Muscle of arm (tissue), 12 donors: Measurements from ENCODE around the gene ATP9B. TPM values are rescaled to one million over a fixed set of nuclear protein-coding genes. Genes with fewer than 3 reads are reported as not detected.
"Not testable (repeated sequence)": the region's sequence is repeated elsewhere in the genome, so short reads cannot be mapped to it uniquely, and the experiment has no call there.

ENCODE experiments used
- DNase-seq: peaks from one replicate; pipeline ENCODE4 v3.0.0-alpha.2; 2013
- polyA plus RNA-seq, 12 donors: library from polyadenylated mRNA; unstranded; fragments of 120-200 nt; gene quantifications; one replicate each; pipeline ENCODE4 v1.2.1, GENCODE V29; 2013; ENCODE audit not compliant: insufficient read length in 12 of 12

Gene ATP9B
- polyA plus RNA-seq, 12 donors: 12.6 to 39.8 (median 22.5) TPM; not detected in 1

DNA sequence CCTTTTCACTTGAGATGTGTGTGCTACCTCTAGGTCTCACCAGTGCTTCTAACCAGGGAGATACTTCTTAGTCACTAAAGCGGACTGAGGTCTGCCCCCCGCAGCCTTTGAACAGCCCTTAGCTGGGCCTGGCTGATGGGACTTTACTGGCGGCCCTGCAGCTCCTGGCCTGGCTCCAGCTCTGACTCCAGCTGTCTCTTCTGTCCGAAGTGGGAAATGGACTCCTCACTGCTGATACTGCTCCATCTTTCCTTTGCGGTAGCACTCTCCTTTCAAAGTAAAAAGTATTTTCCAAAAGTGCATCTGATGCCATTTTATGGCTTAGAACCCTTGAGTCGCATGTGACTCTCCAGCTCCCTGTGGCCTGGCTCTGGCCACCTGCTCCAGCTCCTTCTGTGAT, 64.5 kb downstream of the ATP9B start:
- DNase-seq: peak; percentile 18

DNA sequence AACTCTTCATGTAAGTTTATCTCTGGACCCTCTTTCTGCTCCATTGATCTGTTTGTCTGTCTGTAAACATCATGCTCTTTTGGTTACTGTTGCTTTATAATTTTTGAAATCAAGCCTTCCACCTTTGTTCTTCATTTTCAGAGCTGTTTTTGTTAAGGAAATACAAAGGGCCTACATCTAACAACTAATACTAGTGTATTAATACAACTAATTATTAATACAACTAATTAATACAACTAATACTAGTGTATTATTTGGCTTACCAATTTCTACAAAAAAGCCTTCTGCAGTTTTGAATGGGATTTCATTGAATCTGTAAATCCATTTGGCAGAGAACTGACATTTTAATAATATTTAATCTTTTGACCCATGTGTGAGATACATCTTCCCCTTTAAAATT, 66.7 kb downstream of the ATP9B start:
- no peak for DNase-seq

DNA sequence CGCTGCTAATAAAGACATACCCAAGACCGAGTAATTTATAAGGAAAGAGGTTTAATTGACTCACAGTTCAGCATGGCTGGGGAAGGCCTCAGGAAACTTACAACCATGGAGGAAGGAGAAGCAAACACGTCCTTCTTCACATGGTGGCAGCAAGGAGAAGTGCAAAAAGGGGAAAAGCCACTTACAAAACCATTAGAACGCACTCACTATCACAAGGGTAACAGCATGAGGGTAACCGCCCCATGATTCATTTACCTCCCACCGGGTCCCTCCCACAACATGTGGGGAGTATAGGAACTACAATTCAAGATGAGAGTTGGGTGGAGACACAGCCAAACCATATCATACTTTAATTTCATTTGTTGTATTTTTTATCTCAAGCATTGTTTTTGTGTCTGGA, 67.5 kb downstream of the ATP9B start:
- no peak for DNase-seq

DNA sequence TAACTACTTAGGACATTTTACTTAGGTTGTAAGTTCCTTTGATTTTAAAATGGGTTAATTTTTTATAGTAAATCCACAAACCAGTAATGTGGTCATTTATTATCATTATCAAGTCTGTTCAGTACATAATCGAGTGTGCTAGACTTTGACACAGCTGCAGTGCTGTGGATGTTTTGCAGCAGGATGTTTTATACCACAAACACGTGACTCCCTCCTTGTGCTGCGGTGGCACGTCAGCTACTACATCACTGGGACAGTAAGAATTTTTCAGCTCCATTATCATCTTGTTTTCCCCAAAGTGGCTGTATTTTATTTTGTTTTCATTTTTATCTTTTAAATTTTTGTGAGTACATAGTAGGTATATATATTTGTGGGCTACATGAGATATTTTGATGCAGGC, 70.0 kb downstream of the ATP9B start:
- DNase-seq: no peak

DNA sequence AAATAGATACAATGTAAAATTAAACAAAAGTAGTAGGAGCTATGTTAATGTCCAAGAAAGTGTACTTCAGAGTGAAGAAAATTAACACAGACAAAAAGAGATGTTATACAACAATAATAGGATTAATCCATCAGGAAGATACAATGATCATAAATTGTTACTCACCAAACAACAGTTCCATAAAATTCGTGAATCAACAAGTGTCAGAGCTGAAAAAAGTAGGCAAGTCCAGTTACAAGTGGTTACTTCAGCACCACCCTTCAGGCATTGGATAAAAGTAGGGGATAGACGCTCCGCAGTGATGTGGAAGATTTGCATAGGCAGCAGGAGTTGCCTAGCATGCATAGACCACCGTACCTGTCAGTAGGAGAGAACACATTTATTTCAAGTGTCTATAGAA, 77.8 kb downstream of the ATP9B start:
- DNase-seq: no peak

DNA sequence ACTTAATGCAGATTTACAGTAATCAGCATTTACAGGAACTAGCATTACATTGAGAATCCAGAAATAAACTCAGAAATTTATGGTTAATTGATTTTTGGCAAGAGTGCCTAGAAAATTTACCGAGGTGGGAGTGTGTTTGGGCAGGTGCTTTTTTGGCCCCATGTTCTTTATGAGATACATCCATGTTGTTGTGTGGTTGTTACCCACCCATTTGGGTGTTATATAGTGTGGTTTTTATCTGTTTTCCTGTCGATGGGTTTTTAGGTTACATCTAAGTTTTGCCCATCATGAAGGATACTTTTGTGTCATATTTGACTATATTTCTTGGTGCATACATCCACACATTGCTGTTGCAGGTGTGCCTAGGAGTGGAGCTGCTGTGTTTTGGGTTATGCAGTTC, 82.0 kb downstream of the ATP9B start:
- no peak for DNase-seq

DNA sequence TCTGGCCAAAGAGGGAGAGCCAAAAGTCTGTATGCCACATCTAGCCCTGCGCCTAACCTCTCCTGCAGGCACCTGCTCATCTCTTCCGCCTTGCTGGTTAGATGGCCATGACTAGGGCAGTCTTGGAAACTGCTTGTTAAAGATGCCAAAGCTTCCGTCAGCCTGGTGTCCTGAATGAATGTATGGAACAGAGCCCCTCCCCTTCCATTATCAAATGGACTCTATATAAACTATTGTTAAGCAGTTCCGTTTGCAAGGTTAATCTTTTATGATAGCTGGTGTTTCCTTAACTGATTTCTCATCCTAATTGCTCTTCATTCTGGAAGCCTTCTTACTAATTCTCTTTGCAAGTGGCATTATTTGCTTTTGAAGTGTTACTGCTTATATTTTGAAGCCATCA, 87.1 kb downstream of the ATP9B start:
- no peak for DNase-seq

DNA sequence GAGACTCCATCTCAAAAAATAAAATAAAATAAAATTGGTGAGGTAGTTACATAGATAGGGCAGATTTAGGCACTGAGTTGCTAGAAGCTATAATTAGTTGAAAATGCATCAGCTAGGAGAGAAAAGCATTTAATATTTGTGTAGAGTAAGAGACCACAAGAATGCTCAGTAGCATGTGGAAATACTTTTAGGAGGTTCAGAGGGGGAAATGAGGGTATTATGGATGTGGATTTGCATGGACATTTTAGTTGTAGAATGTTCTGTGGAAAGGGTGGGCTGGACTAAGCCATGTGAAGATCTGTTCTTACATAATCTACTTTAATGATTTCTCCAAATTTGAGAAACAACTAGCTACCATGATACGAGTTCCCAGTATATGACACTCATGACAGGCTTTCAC, 95.5 kb downstream of the ATP9B start:
- DNase-seq: no peak

DNA sequence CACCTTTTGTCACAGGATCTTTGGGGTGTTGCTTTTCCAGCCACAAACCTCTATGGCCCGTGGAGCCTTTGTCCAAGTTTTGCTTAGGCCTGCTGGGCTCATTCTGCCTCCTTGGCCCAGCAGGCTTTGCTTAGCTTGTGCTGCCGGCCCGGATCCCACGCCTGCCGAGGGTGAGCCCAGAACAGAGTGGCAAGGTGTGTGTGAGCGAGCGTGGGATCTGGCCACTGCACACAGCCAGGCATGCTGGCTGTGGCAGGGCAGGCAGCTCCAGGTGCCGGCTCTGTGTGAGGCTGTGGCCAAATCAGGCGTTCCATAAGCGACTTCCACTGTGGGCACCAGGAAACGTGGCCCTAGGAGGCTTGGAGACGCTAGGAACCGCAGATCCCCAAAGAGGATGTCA, 97.5 kb downstream of the ATP9B start:
- DNase-seq: no peak

DNA sequence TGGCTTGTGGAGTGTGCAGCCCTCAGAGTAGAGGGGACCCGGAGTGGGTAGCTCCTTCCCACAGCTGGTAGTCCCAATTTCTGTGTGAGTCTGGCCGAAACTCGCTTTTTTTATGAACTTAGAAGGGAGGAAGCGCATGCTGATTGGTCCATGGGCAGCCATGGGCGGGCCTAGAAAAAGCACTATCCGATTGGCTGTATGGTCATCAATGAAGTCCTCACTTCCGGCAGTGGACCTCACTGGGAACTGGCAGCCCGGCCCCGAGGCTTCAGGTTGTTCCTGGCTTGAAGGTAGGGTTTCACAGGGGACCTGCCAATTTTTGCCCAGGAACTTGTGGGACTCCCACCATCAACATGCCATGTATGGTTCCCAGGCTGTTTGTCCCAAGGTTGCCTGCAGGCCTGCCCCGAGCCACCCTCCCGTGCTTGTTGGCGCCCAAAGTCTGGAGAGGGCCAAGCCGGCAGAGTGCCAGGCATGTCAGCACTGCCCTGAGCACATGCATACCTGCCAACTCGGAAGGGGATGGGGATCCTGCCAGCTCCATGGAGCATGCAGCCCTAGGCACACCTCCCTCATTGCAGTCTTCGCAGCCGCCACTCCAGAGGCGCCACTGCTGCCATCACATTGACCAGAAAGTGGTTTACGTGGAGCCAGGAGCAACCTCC, 98.5 kb downstream of the ATP9B start:
- no peak for DNase-seq

DNA sequence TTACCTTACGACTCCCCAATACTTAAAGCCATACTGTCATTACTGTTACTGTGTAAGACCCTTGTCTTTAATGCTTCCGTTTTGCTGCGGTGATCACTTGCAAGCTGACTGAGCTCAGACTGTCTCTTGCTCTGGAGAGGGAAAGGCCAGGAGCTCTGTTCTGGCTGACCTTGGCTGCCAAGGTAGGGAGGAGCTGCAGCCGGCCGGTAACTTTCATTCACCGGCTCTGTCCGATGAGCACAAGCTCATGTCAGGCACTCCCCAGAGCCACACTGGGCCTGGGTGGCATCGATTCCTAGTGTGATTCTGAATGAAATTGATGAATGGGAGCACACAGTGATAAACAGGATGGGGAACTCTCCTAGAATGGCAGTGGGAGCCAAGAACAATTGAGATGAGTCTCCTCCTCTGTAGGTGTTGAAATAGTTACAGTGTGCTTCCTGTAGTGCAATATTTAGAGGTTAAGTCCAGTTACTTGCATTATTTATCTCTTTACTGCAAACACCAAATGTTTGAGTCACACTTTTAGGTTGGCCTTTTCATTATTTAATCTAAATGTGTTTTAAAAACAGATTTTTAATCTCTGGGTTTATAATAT, 100.9 kb downstream of the ATP9B start:
- no peak for DNase-seq

DNA sequence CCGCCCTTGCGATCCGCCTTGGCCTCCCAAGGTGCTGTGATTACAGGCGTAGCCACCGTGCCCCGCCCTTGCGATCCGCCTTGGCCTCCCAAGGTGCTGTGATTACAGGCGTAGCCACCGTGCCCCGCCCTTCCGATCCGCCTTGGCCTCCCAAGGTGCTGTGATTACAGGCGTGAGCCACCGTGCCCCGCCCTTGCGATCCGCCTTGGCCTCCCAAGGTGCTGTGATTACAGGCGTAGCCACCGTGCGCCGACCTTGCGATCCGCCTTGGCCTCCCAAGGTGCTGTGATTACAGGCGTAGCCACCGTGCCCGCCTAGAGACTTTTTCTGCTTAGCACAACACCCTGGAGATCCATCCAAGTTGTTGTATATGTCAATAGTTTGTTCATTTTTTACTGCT, 103.1 kb downstream of the ATP9B start:
- DNase-seq: not testable (repeated sequence)

DNA sequence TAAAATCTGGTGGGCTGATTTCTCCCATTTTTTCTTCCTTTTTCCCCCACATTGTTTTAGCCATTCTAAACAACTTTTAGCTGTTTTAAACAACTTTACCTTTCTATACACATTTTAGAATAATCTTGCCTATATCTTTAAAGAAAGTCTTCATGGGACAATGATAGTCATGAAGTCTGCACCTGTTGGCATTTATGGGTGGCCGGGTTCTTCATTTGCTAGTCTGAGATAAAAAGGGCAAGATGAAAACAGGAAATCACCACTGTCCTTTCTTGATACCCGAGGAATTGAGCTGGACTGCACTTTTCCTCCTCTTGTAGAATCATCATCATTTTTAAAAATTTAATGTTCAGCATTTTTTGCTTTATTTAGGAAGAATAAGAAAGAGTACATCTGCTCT, 104.5 kb downstream of the ATP9B start:
- DNase-seq: no peak

DNA sequence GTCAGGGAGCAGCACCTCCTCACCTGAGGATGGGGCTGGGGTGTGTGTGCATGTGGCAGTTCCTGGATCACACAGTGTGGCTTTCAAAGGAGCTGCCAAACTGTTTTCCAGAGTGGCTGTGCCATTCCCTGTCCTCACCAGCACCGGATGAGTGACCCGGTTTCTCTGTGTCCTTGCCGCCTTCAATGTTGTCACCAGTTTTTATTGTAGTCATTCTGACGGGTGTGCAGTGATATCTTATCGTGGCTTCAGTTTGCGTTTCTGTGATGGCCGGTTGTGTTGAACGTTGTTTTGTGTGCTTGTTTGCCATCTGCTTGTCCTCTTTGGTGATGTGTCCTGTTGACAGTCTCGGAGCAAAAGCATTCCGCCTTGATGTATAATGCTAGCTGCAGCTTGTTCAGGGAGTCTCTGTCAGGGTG, 108.9 kb downstream of the ATP9B start:
- DNase-seq: no peak

DNA sequence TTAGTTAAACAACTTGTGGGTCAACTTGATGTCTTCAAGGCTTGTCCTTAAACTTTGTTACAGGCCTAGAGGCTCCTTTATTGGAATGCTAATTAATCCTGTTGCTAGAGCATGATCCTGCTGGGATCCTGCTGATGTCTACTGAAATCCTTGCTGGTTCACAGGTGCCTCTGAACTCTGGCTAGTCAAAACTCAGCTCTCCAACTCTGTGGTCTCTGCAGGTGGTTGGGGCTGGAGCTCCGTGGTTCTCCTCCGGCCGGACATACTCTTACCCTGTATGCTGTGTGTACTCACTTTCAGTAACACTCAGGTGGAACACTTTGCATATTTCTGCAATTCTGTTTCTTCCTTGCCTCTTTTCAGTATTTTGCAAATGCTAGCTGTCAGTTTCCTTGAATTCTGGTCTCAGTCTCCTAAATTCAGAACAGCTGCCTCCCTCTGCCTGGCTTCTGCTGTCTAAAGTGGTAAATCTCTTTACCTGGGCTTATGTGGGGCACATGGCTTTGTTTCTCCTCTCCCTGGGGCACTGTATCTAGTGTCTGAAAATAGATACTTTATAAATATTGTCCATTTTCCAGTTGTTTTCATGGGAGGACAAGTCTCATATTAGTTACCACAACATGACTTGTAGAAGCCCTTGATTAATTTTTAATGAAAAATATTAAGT, 113.0 kb downstream of the ATP9B start:
- DNase-seq: no peak

DNA sequence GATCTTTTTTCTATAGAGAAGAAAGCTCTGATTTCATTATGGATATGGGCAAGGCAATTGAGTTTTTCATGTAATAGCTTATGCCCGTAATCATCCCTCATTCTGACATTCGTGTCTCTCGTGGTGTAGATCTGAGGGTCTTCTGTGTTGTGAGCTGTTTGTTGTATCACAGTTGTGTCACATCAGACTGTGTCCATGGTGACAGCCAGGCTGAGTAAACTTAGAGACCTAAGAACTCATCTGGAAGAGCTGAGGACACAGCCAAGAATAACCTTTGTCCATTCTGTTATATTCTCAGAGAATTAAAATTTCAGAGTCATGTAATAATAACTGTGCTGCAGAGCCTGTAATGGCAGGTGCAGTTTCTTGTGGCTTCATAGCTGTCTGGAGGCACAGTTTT, 116.5 kb downstream of the ATP9B start:
- no peak for DNase-seq

DNA sequence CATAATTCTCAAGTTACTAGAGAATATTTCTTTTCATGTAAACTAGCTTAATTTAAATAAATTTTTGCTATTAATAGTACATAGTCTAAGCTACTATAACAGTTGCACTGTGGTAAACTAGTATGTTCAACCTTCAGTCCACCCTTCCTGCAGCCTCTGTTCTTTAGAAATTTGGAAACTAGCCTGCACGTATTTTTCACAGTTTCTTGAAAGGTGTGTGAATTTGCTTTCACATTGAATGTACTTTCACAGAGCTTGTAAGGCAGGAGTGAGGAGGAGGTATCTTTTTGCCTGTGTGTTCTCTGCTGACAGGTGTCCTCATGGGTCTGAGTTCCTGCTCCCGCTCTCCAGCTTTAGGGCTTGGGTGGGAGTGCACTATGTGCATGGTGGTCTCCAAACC, 117.5 kb downstream of the ATP9B start:
- DNase-seq: no peak

DNA sequence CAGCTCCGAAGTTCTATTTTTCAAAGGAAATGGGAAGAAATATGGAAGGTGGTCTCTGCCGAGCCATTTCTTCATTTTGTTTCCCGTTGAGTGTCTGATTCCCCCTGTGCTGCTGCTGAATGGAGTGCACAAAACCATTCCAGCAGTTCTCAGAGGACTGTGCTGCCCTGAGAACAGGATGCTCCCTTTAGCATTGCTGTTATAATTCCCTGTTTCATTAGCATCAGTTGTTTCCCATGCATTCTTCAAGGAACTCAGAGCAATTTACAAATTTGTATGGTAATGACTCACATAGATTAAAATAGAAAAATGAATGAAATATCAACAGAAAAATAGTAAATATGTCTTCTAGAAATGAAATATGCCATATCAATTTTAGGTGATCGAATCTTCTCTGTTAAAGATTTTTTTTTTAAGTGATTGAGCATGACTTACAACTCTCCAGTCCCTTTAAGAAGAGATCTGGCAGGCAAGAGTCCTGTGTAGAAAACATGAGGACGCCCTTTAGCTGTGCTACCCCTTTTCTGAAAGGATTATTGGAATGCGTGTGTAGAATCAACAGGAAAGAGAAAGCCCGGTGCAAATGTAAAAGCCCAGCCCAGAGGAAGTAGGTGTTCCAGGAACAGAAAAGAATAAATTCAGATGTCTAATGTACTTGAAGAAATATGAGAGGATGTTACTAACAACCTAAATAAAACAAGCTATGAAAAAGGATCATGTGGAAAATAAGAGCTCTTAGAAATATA, 118.5 kb downstream of the ATP9B start:
- DNase-seq: no peak

DNA sequence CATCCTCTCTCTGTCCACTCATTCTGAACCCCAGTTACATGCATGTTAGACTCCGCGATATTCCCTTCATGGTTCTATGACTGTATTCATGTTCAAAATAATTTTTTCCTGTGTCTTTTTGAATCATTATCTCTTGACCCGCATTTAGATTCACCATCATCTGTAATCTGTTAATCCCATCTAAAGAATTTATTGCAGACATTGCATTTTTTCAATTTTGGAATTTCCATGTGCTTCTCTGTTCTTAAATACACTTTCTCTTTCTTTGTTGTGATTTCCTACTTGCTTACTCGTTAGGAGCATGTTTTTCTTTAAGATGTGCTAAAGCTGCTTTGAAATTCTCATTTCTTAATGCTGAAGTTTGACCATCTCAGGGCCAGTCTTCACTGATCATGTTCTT, 122.2 kb downstream of the ATP9B start:
- no peak for DNase-seq

DNA sequence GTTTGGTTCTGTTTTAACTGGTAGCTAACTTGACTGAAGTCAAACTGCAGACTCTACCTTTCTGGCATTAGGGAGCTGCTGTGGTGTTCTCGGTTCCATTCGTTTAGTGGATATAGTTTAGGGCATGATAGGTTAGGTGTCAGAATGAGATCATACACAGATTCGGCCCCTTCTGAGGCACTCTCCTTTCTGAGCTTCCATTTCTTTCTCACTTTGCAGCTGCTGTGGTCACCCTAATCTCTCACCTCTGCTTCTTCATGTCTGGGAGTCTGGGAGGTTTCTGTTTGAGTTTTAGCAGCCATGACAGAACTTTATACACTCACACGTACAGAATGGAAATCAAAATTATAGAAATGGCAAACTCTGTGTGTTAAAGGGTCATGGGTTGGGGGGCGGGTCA, 122.8 kb downstream of the ATP9B start:
- DNase-seq: no peak

DNA sequence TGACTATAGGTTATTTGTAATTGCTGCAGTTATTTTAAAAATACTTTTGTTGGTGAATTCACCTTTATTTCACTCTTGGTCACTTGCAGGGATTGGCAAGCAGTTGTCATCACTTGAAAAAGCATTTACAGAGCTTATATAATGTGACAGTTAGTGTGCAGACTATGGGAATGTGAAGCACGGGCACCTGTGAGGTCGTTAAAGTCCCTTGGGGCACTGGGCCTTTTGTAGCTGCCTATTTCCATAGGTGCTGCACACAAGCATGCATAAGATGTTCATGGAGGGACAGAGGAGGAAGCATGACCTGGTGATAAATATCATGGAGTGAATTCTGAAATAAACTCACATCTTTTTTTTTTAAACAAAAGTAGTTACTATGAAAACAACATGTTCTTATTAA, 124.6 kb downstream of the ATP9B start:
- no peak for DNase-seq

DNA sequence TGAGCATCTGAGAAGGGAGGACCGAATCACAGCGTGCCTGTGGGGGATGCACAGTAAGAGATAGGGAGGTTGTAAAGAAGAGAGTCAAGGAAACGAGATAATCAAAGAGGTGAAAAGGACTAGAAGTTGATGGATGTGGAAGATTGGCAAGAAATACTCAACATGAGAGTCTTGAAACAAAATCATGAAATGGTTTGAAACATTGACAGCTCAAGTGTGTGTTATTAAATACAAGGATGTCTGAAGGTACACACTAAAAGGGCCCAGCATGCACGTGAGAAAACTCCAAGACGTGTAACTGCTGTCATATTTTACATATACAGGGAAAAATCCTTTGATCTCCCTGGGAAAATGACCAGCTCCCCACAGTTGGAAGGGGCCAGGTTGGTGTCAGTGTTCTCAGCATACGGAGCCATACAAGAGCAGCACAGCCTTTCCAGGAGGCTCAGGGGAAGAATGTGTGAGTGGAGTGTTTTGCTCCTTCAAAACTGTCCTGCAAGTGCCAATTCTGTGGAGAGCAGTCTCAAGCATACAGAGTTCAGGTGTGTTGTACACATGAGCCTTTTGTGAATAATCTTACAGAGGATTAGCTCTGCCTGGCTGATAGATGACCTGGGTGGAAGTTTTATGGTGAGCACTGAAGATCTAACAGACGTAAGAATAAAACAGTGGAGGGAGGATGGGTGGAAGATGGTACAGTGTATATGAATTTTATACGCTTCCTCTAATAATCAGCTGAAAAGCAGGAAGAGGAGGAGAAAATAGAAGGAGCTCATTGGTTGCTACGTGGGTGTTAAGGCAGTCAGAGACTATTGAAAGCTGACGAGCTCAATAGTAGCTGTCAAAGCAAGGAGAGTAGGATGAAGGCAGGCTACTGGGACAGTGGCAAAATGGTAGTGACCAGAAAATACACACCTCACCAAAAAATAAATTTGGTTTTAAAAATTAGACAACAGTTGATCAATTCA, 126.8 kb downstream of the ATP9B start:
- no peak for DNase-seq
